HEK293T (cell line): Measurements from ENCODE around the gene NOL12.

ENCODE experiments used
- ARNT ChIP-seq: fragments of 450-650 bp; IDR thresholded peaks from 2 replicates; pipeline ENCODE4 v1.6.1; 2017; ENCODE audit warnings: mild to moderate bottlenecking
- BHLHE40 ChIP-seq: fragments of 450-650 bp; IDR thresholded peaks from 2 replicates; pipeline ENCODE4 v1.6.1; 2016; ENCODE audit warnings: mild to moderate bottlenecking, moderate library complexity, borderline replicate concordance
- ELF4 ChIP-seq: fragments of 450-650 bp; IDR thresholded peaks from 2 replicates; pipeline ENCODE4 v1.6.1; 2017; ENCODE audit warnings: antibody characterized with exemption
- FOXK2 ChIP-seq: fragments of 450-650 bp; IDR thresholded peaks from 2 replicates; pipeline ENCODE4 v1.6.1; 2016; ENCODE audit warnings: mild to moderate bottlenecking
- HDGF ChIP-seq: fragments of 450-650 bp; IDR thresholded peaks from 2 replicates; pipeline ENCODE4 v1.6.1; 2017; ENCODE audit warnings: antibody characterized with exemption, borderline replicate concordance
- L3MBTL2 ChIP-seq: fragments of 450-650 bp; conservative IDR thresholded peaks from 2 replicates; pipeline ENCODE4 v1.6.1; 2016; ENCODE audit warnings: mild to moderate bottlenecking
- NFRKB ChIP-seq: fragments of 450-650 bp; IDR thresholded peaks from 2 replicates; pipeline ENCODE4 v1.6.1; 2016; ENCODE audit warnings: mild to moderate bottlenecking, moderate library complexity
- SP1 ChIP-seq: fragments of 450-650 bp; IDR thresholded peaks from 2 replicates; pipeline ENCODE4 v1.6.1; 2017
- TARDBP ChIP-seq: fragments of 450-650 bp; IDR thresholded peaks from 2 replicates; pipeline ENCODE4 v1.6.1; 2016

DNA sequence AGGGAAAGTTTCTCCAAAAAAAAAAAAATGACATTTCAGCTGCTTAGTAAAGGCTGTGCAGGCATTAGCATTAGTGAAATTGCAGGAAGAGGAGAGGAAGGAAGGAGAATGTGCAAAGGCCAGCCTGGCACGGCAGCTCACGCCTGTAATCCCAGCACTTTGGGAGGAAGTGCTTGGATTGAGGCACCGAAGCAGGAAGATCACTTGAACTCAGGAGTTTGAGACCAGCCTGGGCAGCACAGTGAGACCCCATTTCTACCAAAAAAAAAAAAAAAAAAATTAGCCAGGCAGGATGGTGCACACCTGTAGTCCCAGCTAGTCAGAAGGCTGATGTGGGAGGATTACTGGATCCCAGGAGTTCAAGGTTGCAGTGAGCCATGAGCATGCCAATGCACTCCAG, 18.5 kb downstream of the NOL12 start:
- TF ChIP-seq BHLHE40: no peak
- no peak for TF ChIP-seq ARNT
- TF ChIP-seq NFRKB: no peak
- TF ChIP-seq HDGF: no peak
- TF ChIP-seq ELF4: no peak
- TF ChIP-seq L3MBTL2: no peak
- TF ChIP-seq SP1: no peak
- no peak for TF ChIP-seq FOXK2
- no peak for TF ChIP-seq TARDBP
